Stimulated activated CD4-positive, alpha-beta T cell treated with anti-CD3 and anti-CD28 coated beads, Interleukin-1b, Interleukin-23, amount 100 ng/mL, for 48 hours (primary cell): ENCODE measurements around the gene TTF2.

Source experiments
- DNase-seq: peaks from one replicate; pipeline ENCODE4 v3.0.0-alpha.2; 2020

Gene TTF2

DNA sequence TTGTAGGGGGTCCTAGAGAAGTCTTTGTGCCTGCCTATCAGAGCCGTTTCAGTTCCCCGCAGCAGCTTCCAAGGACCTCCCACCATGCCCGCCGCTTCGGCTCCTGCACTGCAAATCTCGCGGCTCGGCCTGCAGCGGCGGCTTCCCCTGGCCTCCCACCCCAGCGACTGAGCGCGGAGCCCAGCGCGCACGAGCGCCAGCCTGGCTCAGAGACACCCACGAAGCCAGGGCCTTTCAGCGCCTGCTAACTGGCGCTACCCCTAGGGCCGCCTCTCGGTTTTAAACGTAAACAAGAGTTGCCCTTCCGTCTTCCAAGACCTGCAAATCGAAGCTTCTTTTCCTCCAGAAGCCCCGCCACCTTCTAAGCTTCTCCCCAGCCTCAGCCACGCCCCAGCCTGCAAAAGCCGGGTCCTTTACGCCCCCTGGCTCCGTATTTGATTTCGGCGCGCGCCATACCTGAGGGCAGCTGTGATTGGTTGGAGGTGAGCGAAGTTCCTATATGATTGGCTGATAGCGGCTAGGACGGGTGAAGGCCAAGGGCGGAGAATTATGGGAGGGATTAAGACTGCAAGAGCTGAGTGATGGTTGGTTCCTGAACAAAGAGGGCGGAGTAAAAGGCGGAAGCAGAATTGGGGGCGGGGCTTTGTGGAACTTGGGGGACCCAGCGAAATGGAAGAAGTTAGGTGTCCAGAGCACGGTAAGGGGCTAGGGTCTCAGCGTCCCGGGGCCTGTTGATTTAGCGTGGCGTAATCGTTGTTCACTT is at the start of gene TTF2:
TTF2 (plus strand) TSS at position 649 of the 763 bp plus-strand sequence; CDS start at position 670, 21 bp downstream.
- peak; percentile 98 for DNase-seq

DNA sequence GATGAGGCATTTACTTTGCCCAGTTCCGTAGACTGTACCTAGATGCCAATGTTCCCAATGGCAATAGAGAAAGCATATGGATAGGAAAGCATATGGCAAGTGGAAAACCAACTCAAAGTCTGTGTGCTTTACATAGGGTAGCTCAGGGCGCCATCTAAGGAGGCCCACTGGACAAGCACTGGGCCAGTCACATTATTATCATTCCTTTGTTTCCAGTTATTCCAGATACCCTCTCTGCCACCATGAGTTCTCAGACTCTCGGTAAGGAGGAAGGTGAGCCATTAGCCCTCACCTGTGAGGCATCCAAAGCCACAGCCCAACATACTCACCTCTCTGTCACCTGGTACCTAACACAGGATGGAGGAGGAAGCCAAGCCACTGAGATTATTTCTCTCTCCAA is 48.8 kb upstream of the TTF2 start:
- no peak for DNase-seq

DNA sequence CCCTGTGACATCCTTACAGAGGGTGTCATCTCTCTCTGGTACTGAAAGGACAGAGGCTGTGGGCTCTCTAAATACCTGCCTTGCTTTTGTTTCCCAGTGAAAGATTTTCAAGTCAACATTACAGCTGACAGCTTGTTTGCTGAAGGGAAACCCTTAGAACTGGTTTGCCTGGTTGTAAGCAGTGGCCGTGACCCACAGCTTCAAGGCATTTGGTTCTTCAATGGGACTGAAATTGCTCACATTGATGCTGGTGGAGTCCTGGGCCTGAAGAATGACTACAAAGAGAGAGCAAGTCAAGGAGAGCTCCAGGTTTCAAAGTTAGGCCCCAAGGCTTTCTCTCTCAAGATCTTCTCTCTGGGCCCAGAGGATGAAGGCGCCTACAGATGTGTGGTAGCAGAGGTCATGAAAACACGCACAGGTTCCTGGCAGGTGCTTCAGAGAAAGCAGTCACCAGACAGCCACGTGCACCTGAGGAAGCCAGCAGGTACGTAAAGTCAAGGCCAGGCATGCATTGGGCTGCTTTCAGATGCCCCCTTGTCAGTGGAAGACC is 46.7 kb upstream of the TTF2 start:
- no peak for DNase-seq

DNA sequence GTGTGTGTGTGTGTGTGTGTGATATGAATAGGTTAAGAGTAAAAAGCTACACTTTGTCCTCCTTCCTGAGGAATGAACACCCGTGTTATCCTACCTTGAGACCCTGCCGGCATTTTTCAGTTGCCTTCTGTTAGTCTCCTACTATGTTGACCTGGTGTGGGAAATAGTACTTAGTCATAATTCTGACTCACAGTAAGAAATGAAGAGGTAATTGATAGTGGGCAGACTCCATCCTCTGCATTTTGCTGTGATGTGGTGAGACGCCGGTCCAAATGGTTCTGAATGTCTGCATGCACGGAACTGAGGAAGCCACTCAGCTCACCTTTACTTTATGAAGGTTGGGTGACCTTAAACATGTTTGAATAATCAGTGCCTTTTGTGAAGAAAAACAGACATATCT is 45.9 kb upstream of the TTF2 start:
- no peak for DNase-seq

DNA sequence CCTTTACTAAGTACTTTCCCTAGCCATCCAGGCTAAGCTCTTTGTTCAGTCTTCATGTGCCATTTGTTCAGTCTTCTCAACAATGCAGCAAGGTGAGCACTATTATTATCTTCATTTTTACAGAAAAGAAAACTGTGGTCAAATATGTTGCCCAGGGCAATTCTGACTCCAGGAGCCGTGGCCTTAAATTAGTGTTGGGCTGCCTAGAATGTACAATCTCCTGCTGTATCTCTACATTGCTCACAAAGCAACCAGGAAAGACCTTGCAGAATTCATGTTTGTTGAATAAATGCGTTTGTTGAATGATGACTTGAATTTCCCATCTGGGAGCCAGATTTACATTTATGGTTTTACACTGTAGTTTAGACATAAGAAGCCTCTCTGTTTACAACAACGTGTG is 44.4 kb upstream of the TTF2 start:
- DNase-seq: no peak

DNA sequence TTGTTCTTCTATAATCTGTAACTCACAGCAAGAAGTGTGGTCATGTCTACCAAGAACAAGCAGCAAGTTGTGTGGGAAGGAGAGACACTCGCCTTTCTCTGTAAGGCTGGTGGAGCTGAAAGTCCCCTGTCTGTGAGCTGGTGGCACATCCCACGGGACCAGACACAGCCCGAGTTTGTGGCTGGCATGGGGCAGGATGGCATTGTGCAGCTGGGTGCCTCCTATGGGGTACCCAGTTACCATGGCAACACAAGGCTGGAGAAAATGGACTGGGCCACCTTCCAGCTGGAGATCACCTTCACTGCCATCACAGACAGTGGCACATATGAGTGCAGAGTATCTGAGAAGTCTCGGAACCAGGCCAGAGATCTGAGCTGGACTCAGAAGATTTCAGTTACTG is 43.1 kb upstream of the TTF2 start:
- DNase-seq: no peak

DNA sequence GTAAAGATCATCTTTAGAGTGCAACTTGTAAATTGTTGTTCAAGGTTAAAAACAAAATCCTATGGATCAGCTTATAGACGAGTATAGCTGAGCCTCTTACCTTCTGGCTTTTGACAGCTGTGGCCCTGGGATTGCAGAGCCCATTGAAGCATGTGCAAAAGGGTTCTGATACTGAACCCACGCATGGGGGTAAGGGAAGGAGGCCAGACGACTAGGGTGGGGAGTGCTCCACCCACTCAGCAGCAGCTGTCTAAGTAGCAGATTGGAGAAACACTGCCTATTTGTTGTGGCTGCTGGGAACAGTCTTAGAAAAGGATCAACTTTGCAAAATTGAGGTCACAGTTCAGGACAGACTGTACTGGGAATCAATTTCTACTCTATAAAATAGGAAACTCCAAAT is 42.5 kb upstream of the TTF2 start:
- DNase-seq: no peak

DNA sequence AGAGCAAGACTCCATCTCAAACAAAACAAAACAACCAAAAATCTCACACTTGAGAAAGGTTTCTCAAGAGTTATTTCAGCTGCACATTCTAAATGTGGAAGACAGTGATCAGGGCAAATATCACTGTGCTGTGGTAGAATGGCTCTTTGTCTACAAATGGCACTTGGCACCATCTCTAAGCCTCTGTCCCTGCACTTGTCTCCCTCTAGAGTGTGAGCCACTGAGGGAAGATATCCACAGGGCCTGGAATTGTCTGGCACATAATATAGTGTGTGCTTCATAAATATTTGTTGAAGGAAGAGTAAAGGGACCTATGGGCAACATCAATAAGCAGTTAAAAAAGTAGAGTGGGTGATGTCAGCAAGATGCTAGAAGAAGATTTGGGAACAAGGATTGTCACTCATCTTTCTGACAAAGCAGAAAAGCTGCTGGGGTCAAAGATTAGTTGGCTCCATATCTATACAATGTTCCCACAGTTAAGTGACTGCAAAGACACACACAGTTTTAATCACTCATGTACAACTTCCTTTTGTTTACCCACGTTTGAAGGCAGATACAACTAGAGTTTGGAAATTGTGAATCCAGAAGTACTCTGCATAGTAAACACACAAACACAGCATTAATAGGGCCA is 39.5 kb upstream of the TTF2 start:
- no peak for DNase-seq

DNA sequence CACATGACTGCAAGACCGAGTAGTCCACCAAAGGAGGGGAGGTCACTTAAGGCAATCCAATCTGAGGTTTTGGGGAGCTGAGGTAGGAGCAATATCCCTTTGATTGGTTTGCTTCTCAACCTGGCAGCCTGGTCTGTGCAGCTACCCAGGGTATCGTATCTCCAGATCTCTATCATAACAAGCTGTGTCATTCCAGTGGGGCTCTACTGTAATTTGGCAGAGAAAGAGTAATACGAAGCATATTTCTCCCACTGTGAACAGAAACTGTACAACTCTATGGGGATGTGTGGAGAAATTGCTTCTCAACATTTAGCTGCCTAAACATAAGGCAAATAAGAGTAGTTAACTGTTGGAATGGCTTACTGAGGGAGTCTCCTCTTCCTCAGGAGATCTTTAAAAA is 38.0 kb upstream of the TTF2 start:
- no peak for DNase-seq

DNA sequence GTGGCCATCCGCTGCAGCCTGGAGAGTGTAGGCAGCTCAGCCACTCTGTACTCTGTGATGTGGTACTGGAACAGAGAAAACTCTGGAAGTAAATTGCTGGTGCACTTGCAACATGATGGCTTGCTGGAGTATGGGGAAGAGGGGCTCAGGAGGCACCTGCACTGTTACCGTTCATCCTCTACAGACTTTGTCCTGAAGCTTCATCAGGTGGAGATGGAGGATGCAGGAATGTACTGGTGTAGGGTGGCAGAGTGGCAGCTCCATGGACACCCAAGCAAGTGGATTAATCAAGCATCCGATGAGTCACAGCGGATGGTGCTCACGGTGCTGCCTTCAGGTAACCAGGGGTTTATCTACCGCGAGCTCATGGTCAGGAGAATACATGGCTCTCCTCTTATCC is 34.6 kb upstream of the TTF2 start:
- DNase-seq: no peak

DNA sequence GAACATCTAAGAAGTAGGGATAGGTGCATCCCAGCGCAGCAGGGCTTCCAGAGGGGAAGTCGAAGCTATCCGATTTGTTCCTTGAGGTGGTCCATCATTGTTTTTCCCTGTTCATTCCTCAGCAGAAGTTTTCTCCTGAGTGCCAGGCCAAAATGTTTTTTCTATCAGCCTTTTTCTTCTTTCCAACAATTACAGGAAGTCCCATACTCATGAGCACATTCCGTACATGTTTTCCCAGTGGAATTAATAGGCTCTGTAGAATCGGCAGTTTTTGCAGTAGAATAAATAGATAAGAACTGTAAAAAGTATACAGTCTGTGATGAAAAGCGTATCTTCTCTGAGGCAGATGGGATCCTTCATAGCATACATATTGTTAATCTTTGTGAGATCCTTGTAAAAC is 33.8 kb upstream of the TTF2 start:
- DNase-seq: no peak

DNA sequence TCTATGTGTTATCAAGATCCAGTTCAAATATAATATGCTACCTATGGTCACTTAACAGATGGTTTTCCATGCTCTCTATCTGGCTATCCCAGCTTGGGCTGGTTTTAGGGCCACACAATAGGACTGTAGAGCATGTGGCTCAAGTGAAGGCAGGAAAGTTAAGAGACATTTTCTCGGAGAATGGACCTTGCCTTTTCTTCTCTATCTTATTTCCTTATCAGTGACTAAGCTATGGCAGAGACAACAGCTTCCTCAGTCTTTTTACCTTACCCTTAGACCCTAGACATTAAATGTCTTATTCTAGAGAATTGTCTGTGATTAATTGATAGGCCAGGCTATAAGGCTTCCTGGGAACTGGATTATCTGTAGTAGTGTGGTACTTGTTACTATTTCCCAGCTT is 30.4 kb upstream of the TTF2 start:
- no peak for DNase-seq

DNA sequence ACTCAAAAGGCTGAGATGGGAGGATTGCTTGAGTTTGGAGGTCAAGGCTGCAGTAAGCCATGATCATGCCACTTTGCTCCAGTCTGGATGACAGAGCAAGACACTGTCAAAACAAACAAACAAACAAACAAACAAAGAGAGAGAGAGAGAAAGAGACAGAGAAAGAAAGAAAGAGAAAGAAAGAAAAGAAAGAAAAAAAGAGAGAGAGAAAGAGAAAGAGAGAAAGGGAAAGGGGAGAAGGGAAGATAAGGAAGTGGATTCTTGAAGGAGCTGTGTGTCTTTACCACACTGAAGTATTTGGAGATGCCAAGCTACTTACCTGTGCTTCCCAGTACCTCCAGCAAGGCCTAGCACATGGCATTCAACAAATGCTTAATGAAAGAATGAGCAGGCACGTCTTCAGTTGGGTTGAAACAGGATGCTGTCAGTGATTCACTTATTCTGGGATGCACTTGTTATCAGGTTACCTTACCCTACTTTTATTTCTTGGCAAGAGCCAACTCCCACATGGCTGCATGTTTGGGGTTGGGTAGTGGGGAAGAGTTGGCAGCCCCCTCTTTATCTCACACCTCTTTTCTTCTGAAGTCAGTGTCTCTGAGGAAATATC is 29.8 kb upstream of the TTF2 start:
- no peak for DNase-seq

DNA sequence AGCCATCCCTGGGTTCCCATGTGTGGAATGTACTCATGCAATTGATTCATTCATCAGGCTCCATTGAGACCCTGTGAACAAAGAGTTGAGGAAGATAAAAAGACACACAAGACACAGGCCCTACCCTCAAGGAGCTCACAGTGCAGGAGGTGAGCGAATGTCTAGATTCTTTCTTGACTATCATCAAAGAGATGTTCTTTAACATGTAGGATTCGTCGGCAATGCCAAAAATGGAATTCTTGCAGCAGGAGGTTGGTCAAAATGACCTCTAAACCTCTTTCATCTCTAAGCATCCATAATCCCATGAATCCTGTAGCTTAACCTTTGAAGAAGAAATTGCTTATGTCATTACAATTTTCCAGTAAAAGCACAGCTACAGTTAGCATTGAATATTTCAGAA is 27.9 kb upstream of the TTF2 start:
- no peak for DNase-seq

DNA sequence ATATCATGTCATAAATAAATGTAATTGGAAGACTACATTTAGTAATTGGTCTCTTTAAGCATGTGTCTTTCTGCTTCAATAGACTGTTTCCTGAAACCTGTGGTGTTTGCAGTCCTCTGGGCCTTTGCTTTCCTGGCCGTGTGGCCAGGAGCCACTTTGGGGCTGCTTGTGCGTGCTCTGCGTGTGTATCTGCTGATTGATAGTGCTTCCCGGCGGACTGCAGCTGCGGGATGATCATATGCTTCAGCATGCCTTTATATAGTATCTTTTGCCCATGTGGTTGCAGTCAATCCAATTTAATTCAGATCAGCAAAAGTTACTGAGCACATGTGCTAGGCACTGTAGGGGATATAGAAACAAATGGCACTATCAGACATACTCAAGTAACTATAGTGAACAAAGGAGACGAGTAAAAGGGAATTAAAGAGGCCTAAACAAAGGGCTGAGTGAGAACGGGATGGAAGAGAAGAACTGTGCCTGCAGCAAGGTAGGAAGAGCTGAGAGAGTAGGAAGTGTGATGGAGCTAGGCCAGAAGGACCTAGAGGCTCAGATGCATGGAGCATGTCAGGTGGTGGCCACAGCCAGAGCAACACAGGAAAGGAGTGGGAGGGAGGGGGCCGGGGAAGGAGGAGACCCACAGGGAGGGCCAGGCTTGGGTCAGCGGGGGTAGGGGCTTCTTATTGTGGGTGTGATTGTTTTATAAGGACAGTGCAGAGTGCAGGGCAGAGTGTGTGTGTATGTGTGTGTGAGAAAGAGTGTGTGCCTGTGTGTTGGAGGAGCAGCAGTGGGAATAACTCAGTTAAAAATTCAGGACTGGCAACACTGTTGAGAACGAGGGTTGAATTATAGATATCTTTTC is 27.2 kb upstream of the TTF2 start:
- no peak for DNase-seq

DNA sequence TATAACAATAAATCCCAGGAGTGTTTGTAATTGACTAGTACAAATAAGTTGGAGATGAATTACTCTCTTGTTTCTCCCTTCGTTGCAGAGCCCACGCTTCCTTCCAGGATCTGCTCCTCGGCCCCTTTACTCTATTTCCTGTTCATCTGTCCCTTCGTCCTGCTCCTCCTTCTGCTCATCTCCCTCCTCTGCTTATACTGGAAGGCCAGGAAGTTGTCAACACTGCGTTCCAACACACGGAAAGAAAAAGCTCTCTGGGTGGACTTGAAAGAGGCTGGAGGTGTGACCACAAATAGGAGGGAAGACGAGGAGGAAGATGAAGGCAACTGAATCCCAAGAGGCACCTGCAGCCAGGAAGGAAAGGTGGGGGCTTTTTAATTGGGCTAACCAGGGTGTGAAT is 26.4 kb upstream of the TTF2 start:
- DNase-seq: no peak

DNA sequence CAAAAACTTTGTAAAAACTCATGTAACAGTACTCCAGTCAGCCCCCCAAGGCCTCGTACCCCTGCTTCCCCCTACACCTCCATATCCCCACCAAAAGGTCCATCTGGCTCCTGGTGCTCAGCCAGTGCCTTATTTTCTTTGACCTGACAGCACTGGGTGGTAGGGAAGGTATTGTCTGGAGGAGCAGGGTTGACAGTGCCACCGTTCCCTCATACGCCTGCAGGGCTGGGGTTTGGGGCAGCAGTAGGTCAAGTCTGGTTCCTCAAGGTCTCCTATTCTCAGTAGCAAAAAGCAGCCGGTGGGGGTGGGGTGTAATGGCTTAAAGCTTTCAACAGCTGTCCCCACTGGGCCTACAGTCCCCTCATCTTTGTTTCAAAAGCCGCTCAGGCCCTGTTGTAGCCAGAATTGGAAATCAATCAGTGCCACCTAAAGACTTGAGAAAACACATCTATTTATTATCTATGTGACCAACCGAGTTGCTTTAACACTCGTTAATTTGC is 25.3 kb upstream of the TTF2 start:
- no peak for DNase-seq

DNA sequence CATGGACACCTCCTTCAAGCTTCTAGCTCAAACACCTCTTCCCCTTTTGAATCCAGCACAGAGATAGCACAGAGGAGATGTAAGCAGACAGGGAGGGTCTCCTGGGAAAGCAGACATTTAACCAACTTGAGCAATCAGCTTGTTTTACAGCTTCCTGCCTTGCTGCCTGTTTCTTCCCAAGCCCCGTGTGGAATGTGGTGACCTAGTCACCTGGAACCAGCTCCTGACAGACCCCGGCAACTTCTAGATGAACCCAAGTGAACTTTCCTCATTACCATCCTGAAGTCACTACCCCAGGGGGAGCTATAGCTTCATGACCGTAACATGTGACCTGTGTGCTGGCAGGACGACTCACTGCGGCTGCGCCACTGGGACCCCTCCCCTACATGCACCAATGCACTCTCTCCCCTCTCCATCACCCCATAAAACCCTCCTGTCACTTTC is 24.1 kb upstream of the TTF2 start:
- DNase-seq: no peak

DNA sequence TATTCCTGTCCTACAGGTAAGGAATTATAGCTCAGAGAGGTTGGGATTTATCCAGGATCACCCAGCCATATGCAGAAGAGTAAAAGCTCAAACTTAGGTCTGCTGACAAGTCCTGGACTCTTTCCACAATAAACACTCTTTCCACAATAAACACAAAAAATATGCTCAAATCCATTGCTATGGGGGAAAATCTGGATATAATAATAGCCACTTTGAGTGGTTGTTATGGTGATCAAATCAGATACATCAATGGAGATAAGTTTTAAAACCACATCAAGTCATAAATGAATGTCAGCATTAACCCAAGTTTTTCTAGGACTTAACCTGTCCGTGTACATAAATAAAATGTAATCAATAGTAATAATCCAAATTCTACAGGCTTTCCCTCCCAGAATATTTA is 22.3 kb upstream of the TTF2 start:
- no peak for DNase-seq

DNA sequence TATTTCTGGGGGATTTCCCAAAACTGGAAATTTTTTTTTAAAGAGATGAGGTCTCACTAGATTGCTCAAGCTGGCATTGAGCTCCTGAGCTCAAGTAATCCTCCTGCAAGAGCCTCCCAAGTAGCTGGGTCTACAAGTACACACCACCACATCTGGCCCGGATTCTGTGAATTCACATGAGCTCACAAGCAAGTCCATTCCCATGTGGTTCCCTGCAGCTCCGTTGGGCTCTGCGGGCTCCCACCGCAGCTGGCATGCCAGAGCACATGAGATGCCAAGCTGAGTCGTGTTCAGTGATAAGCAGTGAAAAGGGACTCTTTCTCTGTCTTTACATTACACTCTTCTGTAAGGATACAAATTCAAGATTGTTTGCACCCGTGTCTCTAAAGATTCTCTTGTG is 21.9 kb upstream of the TTF2 start:
- DNase-seq: no peak

DNA sequence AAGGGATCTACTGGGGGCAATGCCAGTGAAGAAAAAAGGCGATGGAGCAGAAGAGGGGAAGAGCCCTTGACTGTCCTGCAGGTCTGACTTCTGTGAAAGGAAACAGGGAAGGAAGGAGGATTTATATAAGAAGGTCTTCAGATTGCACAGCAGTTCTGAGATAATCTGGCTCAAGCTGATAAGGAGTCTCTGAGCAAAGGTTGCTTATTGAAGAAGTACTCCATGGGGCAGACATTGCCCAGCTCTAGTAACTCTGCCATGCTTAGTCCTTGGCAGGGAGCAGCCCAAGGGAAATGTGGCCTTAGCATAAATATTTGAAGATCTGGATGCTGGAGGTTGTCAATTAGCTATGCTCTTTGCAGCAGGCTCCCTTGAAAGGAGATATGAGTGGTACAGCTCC is 15.9 kb upstream of the TTF2 start:
- DNase-seq: no peak

DNA sequence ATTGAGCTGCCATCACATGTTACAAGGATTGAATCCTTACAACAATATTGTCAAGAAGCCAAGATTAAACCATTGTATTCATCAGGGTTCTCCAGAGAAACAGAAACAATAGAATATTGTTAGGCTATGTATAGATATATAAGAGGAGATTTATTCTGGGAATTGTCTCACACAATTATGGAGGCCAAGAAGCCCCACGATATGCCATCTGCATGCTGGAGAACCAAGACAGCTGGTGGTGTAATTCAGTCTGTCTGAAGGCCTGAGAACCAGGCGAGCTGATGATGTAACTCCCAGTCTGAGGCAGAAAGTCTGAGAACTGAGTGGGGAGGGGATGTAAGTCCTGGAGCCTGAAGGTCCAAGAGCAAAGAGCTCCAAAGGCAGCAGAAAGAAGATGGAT is 14.5 kb upstream of the TTF2 start:
- no peak for DNase-seq

DNA sequence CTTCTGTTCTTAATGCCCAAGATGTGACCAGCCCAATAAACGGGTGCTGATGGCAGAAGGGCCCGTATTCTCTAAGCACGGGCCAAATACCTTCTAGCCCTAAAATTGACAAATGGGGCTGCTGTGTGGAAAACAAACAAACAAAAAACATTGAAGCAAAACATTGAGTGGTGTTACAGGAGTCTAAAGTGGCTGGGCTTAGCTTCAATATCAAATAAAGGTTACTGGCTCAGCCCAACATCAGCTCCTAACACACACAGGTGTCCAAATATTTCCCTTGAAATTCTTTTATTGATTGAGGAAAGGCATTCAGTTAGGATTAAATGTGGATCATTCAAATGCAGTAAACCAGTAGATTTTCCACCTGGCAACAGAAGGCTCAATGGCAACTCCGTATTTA is 13.3 kb upstream of the TTF2 start:
- DNase-seq: no peak
